ENCODE measurements around the gene INTS3. TPM values are rescaled to one million over a fixed set of nuclear protein-coding genes. Genes with fewer than 3 reads are reported as not detected.
"Not testable (repeated sequence)": the region's sequence is repeated elsewhere in the genome, so short reads cannot be mapped to it uniquely, and the experiment has no call there.

INTS3 gene
- total RNA-seq, 1 experiment from 2014 or later = 34.7 TPM

GRCh38 chr1:153778051-153778823 is 50.4 kb downstream of the INTS3 start:
- no peak for DNase-seq (ENCODE audit: low read depth)

GRCh38 chr1:153778824-153779519 is 51.1 kb downstream of the INTS3 start:
- DNase-seq (ENCODE audit: low read depth) = no peak

- DNase-seq (ENCODE audit: low read depth) = no peak
These were observed 52.1 kb downstream of the INTS3 start for GRCh38 chr1:153779781-153780541.

- DNase-seq (ENCODE audit: low read depth) = no peak
These were observed 52.7 kb downstream of the INTS3 start for GRCh38 chr1:153780551-153780950.

GRCh38 chr1:153782648-153783047 is 54.8 kb downstream of the INTS3 start:
- DNase-seq (ENCODE audit: low read depth) = not testable (repeated sequence)

- DNase-seq (ENCODE audit: low read depth) = peak; percentile 82
These were observed 55.7 kb downstream of the INTS3 start for GRCh38 chr1:153783233-153784190.

GRCh38 chr1:153786038-153786790 is 58.4 kb downstream of the INTS3 start:
- DNase-seq (ENCODE audit: low read depth) = no peak

GRCh38 chr1:153789478-153790034 is 61.7 kb downstream of the INTS3 start:
- DNase-seq (ENCODE audit: low read depth) = no peak

- DNase-seq (ENCODE audit: low read depth) = peak; percentile 89
These were observed 62.6 kb downstream of the INTS3 start for GRCh38 chr1:153790313-153790965.

GRCh38 chr1:153790966-153791647 is 63.3 kb downstream of the INTS3 start:
- peak; percentile 90 for DNase-seq (ENCODE audit: low read depth)

GRCh38 chr1:153791648-153792253 is 63.9 kb downstream of the INTS3 start:
- peak; percentile 46 for DNase-seq (ENCODE audit: low read depth)

GRCh38 chr1:153792631-153793041 is 64.8 kb downstream of the INTS3 start:
- DNase-seq (ENCODE audit: low read depth) = no peak

- DNase-seq (ENCODE audit: low read depth) = no peak
These were observed 65.6 kb downstream of the INTS3 start for GRCh38 chr1:153793261-153793972.

GRCh38 chr1:153793973-153794615 is 66.2 kb downstream of the INTS3 start:
- DNase-seq (ENCODE audit: low read depth) = no peak

GRCh38 chr1:153794624-153795329 is 66.9 kb downstream of the INTS3 start:
- DNase-seq (ENCODE audit: low read depth) = no peak

- no peak for DNase-seq (ENCODE audit: low read depth)
These were observed 67.5 kb downstream of the INTS3 start for GRCh38 chr1:153795330-153795837.

Data from LHCN-M2 (cell line).